SK-N-SH treated with all-trans-retinoic acid at 6 μM for 48 hours (cell line): ENCODE measurements around the gene IFNL3.

ENCODE experiments used
- ATAC-seq: fragments of 200-7000 bp; cut with Tn5 transposase; 3 replicates; pipeline ENCODE4 v1.9.1; 2020; ENCODE audit warnings: mild to moderate bottlenecking, moderate library complexity
- ARNTL ChIP-seq: fragments of 450-650 bp; formaldehyde crosslinking; IDR thresholded peaks from 2 replicates; pipeline ENCODE4 v1.5.0; 2020; ENCODE audit warnings: low read depth, mild to moderate bottlenecking, moderate library complexity, borderline replicate concordance
- BACH2 ChIP-seq: fragments of 250-450 bp; sonication (Bioruptor Pico); IDR thresholded peaks from 2 replicates; pipeline ENCODE4 v1.9.0; 2021; ENCODE audit warnings: mild to moderate bottlenecking, borderline replicate concordance
- CREB5 ChIP-seq: fragments of 250-450 bp; sonication (Bioruptor Pico); IDR thresholded peaks from 2 replicates; pipeline ENCODE4 v1.5.1; 2020; ENCODE audit warnings: low read depth, mild to moderate bottlenecking, moderate library complexity
- CSDC2 ChIP-seq: fragments of 250-450 bp; sonication (Bioruptor Pico); IDR thresholded peaks from 2 replicates; pipeline ENCODE4 v1.5.0; 2020; ENCODE audit warnings: mild to moderate bottlenecking, moderate library complexity
- GLIS3 ChIP-seq: fragments of 250-450 bp; sonication (Bioruptor Pico); IDR thresholded peaks from 2 replicates; pipeline ENCODE4 v1.5.0; 2020; ENCODE audit warnings: mild to moderate bottlenecking, moderate library complexity
- ISL1 ChIP-seq: fragments of 250-450 bp; sonication (Bioruptor Pico); IDR thresholded peaks from 2 replicates; pipeline ENCODE4 v2.1.2; 2022; ENCODE audit warnings: mild to moderate bottlenecking, moderate library complexity
- OSR1 ChIP-seq: fragments of 250-450 bp; sonication (Bioruptor Pico); IDR thresholded peaks from 2 replicates; pipeline ENCODE4 v1.8.0; 2022; ENCODE audit warnings: moderate library complexity, mild to moderate bottlenecking, inconsistent platforms
- PATZ1 ChIP-seq: fragments of 250-450 bp; sonication (Bioruptor Pico); IDR thresholded peaks from 2 replicates; pipeline ENCODE4 v1.8.0; 2020; ENCODE audit warnings: mild to moderate bottlenecking, moderate library complexity, borderline replicate concordance
- POU6F1 ChIP-seq: fragments of 250-450 bp; sonication (Bioruptor Pico); IDR thresholded peaks from 2 replicates; pipeline ENCODE4 v1.8.0; 2021; ENCODE audit warnings: low read depth, mild to moderate bottlenecking, moderate library complexity, borderline replicate concordance
- RARB ChIP-seq: fragments of 250-450 bp; sonication (Bioruptor Pico); IDR thresholded peaks from 2 replicates; pipeline ENCODE4 v1.8.0; 2021; ENCODE audit warnings: mild to moderate bottlenecking, moderate library complexity
- TCF4 ChIP-seq: fragments of 250-450 bp; sonication (Bioruptor Pico); IDR thresholded peaks from 2 replicates; pipeline ENCODE4 v1.8.0; 2021; ENCODE audit warnings: mild to moderate bottlenecking, moderate library complexity, borderline replicate concordance
- TOX ChIP-seq: fragments of 250-450 bp; sonication (Bioruptor Pico); IDR thresholded peaks from 2 replicates; pipeline ENCODE4 v1.8.0; 2021; ENCODE audit warnings: mild to moderate bottlenecking, moderate library complexity, borderline replicate concordance
- ZC3H10 ChIP-seq: fragments of 250-450 bp; sonication (Bioruptor Pico); IDR thresholded peaks from 2 replicates; pipeline ENCODE4 v1.5.1; 2021; ENCODE audit warnings: mild to moderate bottlenecking, moderate library complexity
- ZFP3 ChIP-seq: fragments of 250-450 bp; sonication (Bioruptor Pico); IDR thresholded peaks from 2 replicates; pipeline ENCODE4 v1.5.0; 2020; ENCODE audit warnings: mild to moderate bottlenecking, moderate library complexity
- ZFP30 ChIP-seq: fragments of 450-650 bp; formaldehyde crosslinking; IDR thresholded peaks from 2 replicates; pipeline ENCODE4 v1.5.0; 2022; ENCODE audit warnings: mild to moderate bottlenecking, moderate library complexity
- ZNF565 ChIP-seq: fragments of 450-650 bp; formaldehyde crosslinking; conservative IDR thresholded peaks from 2 replicates; pipeline ENCODE4 v1.5.0; 2020; ENCODE audit warnings: low read depth, mild to moderate bottlenecking, moderate library complexity
- ZNF8 ChIP-seq: fragments of 450-650 bp; formaldehyde crosslinking; IDR thresholded peaks from 2 replicates; pipeline ENCODE4 v1.5.0; 2020; ENCODE audit warnings: mild to moderate bottlenecking, moderate library complexity

Gene IFNL3

GRCh38 chr19:39257227-39257626 is 12.4 kb upstream of the IFNL3 start:
- ATAC-seq = no peak

GRCh38 chr19:39254531-39255345 is 9.9 kb upstream of the IFNL3 start:
- no peak for ATAC-seq

More at GRCh38 chr19:39257227-39257626, 12.4 kb upstream of the IFNL3 start:
- TF ChIP-seq ZFP30 = no peak
- TF ChIP-seq ZNF565 = no peak
- TF ChIP-seq GLIS3 (CRISPR knock-in tag) = no peak
- no peak for TF ChIP-seq BACH2 (CRISPR knock-in tag)
- TF ChIP-seq ZFP3 (CRISPR knock-in tag) = no peak
- no peak for TF ChIP-seq POU6F1 (CRISPR knock-in tag)
- no peak for TF ChIP-seq RARB (CRISPR knock-in tag)
- no peak for TF ChIP-seq OSR1
- no peak for TF ChIP-seq PATZ1
- no peak for TF ChIP-seq ISL1 (CRISPR knock-in tag)
- TF ChIP-seq CREB5 (CRISPR knock-in tag) = no peak

GRCh38 chr19:39253374-39254149 is 8.8 kb upstream of the IFNL3 start:
- ATAC-seq = no peak
- TF ChIP-seq PATZ1 (no peak), ARNTL (CRISPR knock-in tag) (no peak), CSDC2 (no peak), POU6F1 (CRISPR knock-in tag) (no peak), ISL1 (CRISPR knock-in tag) (no peak), TCF4 (CRISPR knock-in tag) (no peak), ZFP3 (CRISPR knock-in tag) (no peak)

More at GRCh38 chr19:39254531-39255345, 9.9 kb upstream of the IFNL3 start:
- TF ChIP-seq POU6F1 (CRISPR knock-in tag) = no peak
- no peak for TF ChIP-seq OSR1
- no peak for TF ChIP-seq ZFP3 (CRISPR knock-in tag)
- no peak for TF ChIP-seq ISL1 (CRISPR knock-in tag)
- TF ChIP-seq CREB5 (CRISPR knock-in tag) = no peak
- TF ChIP-seq BACH2 (CRISPR knock-in tag) = no peak
- TF ChIP-seq ZNF8 = no peak
- TF ChIP-seq ARNTL (CRISPR knock-in tag) = no peak
- no peak for TF ChIP-seq ZC3H10
- TF ChIP-seq TOX (CRISPR knock-in tag) = no peak
- TF ChIP-seq, all 23 proteins: peak for 0
